Measurements from ENCODE around the gene IGFLR1.

IGFLR1 gene

DNA sequence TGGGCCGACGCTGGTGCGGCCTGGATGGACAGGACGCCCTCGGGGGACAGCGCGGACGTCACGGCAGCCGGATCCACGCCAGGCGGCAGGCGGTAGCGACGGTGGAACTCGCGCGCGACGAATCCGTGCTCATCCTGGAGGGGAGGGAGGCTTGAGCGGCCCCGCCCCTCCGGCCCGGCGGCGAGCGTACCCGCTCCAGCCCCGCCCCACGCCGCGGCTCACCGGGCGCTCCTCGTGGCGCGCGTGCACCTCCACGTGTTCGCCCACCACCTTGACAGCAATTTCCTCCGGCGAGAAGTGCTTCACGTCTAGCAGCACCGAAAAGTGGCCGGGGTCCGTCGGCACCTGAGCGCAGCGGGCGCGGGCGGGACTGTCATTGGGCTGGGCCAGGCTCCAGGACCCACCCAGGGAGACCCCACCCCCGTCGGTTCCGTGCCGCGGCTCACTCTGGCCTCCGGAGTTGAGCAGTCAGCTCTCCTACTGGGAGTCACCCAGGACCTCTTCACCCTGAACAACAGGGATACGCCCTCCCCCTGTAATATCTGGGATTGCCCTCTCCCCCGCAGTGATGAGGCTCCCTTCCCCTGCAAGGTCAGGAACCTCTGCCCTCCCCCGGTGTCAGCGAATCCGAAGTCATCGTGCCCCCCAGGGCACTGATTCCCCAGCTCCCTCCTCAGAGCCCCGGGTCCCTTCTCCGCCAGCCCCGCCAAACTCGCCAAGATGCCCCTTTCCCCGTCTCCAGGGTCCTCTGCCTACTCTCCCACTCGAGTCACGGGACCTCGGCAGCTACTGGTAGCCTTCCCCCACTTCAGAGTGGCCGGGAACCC, 13.5 kb upstream of the IGFLR1 start:
- DNase-seq = peak in 2 of 4 experiments; percentile 24 to 58

DNA sequence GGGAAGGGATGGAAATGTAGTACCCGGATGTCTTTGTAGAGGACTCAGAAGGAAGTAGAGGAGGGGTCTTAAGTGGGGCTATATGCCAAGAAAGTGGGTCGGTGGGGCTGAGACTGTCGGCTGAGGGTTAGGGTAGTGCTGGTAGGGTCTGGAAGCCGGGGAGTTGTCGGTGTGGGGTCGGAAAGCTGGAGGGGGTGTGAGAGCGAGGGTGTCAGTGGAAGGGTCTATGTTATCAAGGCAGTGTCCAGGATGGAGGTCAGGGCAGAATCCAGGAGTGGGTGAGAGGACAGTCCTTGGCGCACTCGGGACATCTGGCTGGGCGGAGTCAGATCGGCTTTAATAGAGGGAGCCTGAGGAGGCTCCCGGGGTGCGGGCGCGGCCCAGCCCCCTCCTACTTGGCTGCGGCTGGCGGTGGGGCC, 12.9 kb upstream of the IGFLR1 start:
- DNase-seq = no peak

DNA sequence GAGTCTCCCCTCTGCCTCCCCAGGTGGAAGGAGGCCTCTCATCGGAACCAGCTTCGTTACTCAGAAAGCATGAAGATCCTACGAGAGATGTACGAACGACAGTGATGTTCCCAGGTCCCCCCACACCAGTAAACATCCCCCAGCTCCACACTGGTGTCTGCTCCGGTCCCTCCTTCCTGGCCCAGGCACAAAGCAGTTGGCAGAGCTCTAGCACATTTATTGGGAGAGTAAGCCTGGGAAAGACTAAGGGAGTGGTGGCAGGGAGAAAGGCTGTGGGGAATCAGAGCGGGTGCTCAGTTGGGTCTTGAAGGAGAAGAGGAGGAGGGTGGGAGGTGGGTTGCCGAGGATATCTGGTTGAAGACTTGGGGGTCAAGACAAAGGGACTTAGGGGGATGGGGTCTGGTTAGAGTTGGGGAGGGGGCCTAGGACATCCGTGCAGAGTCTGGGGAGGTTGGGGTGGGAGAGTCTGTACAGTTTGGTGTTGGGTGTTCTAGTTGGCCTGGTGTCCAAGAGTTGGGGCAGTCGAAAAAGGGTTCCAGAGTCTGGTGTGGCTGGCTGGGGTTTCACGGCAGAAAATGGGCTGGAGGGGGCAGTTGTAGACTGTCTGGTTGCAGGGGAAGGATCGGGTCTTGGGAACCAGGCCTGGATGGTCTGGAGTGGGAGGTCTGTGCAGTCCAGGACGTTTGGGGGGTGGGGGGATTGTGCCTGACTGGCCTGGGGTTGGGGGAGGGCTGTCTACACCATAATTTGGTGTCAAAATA, 12.3 kb upstream of the IGFLR1 start:
- DNase-seq = no peak

DNA sequence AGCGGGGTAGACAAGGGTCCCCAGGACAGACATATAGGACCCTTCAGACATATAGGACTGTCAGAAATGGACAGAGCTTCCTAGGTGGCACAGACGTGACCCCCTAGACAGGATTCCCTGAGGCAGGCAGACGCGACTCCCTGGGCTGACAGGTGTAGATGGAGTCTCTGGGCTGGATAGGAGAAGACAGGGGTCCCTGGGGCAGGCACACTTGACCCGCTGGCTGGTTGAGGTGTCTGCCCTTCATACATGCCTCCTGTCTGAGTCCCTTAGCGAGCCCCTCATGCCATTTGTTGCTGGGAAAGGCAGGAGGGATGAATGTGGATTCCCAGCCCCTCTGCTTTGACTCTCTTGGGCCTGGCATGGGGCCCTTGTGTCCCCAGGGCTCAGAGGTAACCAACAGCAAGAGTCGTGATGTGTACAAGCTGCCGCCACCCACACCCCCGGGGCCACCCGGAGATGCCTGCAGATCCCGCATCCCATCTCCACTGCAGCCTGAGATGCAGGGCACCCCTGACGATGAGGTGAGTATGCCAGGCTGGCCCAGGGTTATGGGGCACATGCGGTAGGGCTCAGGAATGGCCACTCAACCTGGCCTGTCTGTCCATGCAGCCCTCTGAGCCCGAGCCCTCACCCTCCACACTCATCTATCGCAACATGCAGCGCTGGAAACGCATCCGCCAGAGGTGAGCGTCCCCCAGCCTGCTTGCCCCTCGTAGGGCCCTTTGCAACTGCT, 11.6 kb upstream of the IGFLR1 start:
- DNase-seq = no peak

- no peak for DNase-seq
These were observed 10.6 kb upstream of the IGFLR1 start for GRCh38 chr19:35752746-35753350.

GRCh38 chr19:35751839-35752745, 9.8 kb upstream of the IGFLR1 start:
- no peak for DNase-seq

GRCh38 chr19:35750167-35750566, 7.9 kb upstream of the IGFLR1 start:
- no peak for DNase-seq

GRCh38 chr19:35748106-35749020, 6.1 kb upstream of the IGFLR1 start, which contains the start of gene LIN37:
Gene LIN37, plus strand, starts transcription at chr19:35748576. Its CDS starts 149 bp downstream, at chr19:35748725.
- DNase-seq = peak; percentile 90 to 97 (median 94)

DNA sequence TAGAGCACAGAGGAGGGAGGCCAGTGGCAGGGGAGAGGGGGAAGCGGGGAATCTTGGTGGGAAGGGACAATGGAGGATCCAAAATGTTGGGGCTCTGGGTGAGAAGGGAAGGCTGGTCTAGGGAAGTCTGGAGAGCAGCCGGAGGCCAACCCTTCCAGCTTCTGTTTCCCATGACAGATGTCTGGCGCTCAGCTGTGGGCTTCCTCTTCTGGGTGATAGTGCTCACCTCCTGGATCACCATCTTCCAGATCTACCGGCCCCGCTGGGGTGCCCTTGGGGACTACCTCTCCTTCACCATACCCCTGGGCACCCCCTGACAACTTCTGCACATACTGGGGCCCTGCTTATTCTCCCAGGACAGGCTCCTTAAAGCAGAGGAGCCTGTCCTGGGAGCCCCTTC, 4.3 kb upstream of the IGFLR1 start:
- DNase-seq = no peak

- DNase-seq = no peak
These were observed 3.8 kb upstream of the IGFLR1 start for GRCh38 chr19:35746087-35746462.

- DNase-seq = peak; percentile 80 to 92 (median 84)
These were observed 3.3 kb upstream of the IGFLR1 start, which contains the start of the genes PSENEN and U2AF1L4 for GRCh38 chr19:35745328-35746086. Gene PSENEN, plus strand, starts transcription at chr19:35745651. Its CDS starts 280 bp downstream, at chr19:35745931. Gene U2AF1L4, minus strand, starts transcription at chr19:35745418. Its CDS starts 27 bp downstream, at chr19:35745391.

GRCh38 chr19:35744430-35745327, 2.4 kb upstream of the IGFLR1 start:
- peak; percentile 72 to 88 (median 78) for DNase-seq

GRCh38 chr19:35743640-35744429, 1.6 kb upstream of the IGFLR1 start:
- no peak for DNase-seq

- no peak for DNase-seq
These were observed 1.1 kb downstream of the IGFLR1 start for GRCh38 chr19:35741203-35741515.

DNA sequence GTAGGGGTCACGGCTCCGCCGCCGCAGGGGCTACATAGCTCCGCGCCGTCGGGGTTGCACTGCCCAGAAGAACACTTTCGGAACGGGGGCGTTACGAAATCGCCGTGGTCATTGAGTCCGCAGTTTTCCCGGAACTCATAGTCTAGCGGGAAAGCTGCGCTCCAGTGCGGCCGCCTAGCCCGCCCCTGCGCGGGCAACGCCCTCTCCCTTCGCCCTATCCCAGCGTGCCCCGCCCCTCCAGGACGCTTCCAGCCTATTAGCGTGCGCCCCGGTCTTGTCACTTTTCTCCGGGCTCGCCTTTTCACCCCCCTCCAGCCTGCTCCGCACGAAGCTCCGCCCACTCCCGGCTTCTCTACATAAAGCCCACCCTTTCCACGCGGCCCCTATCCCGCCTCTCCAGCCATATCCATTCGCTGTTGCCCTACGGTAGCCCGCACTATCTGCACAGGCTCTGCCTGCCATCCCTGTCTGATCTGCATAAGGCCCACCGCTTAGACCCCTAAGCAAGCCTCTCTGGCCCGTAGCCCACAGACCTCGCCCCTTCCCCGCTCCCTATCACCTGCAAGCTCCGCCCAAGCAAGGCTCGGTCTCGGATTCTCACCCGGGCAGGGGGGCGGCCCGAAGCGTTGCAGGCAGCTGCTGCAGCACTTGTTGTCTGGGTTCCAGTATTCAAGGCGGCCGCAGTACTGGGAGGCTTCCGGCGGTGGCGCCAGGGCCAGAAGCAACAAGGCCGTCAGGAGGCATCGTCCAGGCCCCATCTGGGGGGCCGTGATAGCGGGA, 1.6 kb downstream of the IGFLR1 start:
- DNase-seq = peak; percentile 72 to 94 (median 88)

- no peak for DNase-seq
These were observed 2.2 kb downstream of the IGFLR1 start for GRCh38 chr19:35740108-35740422.
